Ishikawa (cell line): ENCODE measurements around the gene STXBP1.

ENCODE experiments used
- CEBPB ChIP-seq: IDR thresholded peaks from 2 replicates; pipeline ENCODE4 v1.6.1; 2012
- CREB1 ChIP-seq: IDR thresholded peaks from 2 replicates; pipeline ENCODE4 v1.6.1; 2012; ENCODE audit warnings: low read depth
- EGR1 ChIP-seq: IDR thresholded peaks from 2 replicates; pipeline ENCODE4 v1.6.1; 2012
- EP300 ChIP-seq: IDR thresholded peaks from 2 replicates; pipeline ENCODE4 v1.6.1; 2012; ENCODE audit warnings: borderline replicate concordance
- FOXM1 ChIP-seq: IDR thresholded peaks from 2 replicates; pipeline ENCODE4 v1.6.1; 2012; ENCODE audit warnings: low read depth, borderline replicate concordance
- MAX ChIP-seq: IDR thresholded peaks from 2 replicates; pipeline ENCODE4 v1.6.1; 2012
- NFIC ChIP-seq: IDR thresholded peaks from 2 replicates; pipeline ENCODE4 v1.6.1; 2012
- RAD21 ChIP-seq: IDR thresholded peaks from 2 replicates; pipeline ENCODE4 v1.6.1; 2012; ENCODE audit warnings: low read depth
- TAF1 ChIP-seq: IDR thresholded peaks from 2 replicates; pipeline ENCODE4 v1.6.1; 2012; ENCODE audit warnings: low read depth, mild to moderate bottlenecking
- TCF12 ChIP-seq: IDR thresholded peaks from 2 replicates; pipeline ENCODE4 v1.6.1; 2012; ENCODE audit warnings: low read depth
- TEAD4 ChIP-seq: IDR thresholded peaks from 2 replicates; pipeline ENCODE4 v1.6.1; 2012
- USF1 ChIP-seq: IDR thresholded peaks from 2 replicates; pipeline ENCODE4 v1.6.1; 2012
- YY1 ChIP-seq: IDR thresholded peaks from 2 replicates; pipeline ENCODE4 v1.6.1; 2012; ENCODE audit warnings: low read depth
- ZBTB7A ChIP-seq: IDR thresholded peaks from 2 replicates; pipeline ENCODE4 v1.6.1; 2012; ENCODE audit warnings: low read depth
- TF ChIP-seq, protein P1 (sequence below): IDR thresholded peaks from 2 replicates; pipeline ENCODE4 v1.6.1; 2012; ENCODE audit warnings: low read depth, mild to moderate bottlenecking

The STXBP1 gene

DNA sequence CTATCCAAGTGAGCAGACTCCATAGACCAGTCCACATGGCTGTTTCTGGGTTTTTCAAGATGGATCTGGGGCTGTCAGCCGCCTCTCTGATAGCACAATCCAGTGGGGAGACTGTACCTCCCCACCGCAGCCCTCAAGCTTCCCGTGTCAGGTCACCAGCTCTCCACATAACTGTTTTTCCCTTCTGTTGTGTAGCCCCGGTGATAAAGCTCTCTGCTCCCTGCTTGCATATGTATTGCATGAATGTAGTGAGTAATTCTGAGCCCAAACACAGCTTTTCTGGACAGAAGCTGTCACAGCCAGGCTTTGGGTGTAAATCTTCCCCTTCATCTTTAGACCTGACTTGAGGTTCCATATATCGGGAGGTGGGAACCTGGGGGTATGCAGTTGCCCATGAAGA is 71.6 kb downstream of the STXBP1 start:
- TF ChIP-seq MAX (no peak), YY1 (no peak), CREB1 (no peak), CEBPB (no peak), NFIC (no peak), TEAD4 (no peak), EP300 (no peak), TCF12 (no peak), EGR1 (no peak)

DNA sequence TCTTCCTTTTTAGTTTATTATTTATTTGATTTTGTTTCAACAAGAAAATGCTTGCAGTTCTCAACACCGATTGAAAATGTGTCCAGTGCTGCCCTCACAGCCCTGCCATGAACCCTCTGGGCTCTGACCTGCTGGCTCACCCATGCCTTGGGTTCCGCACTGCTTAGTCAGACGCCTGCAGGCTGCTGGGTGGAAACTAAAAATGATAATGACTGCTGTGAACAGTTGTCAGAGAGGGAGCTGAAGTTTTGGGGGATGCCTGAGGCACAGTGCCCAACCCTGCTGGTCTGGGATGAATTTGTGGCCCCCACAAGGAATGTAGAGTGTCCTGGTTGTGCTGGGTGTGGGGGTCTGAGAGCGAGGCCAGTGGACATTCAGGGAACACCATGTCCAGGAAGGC is 72.5 kb downstream of the STXBP1 start:
- TF ChIP-seq USF1 (no peak), ZBTB7A (no peak), FOXM1 (no peak), TCF12 (no peak), YY1 (no peak), MAX (no peak), TAF1 (no peak), TEAD4 (no peak), CREB1 (no peak), EP300 (no peak), EGR1 (no peak), RAD21 (no peak), CEBPB (no peak)
- TF ChIP-seq, protein P1, sequence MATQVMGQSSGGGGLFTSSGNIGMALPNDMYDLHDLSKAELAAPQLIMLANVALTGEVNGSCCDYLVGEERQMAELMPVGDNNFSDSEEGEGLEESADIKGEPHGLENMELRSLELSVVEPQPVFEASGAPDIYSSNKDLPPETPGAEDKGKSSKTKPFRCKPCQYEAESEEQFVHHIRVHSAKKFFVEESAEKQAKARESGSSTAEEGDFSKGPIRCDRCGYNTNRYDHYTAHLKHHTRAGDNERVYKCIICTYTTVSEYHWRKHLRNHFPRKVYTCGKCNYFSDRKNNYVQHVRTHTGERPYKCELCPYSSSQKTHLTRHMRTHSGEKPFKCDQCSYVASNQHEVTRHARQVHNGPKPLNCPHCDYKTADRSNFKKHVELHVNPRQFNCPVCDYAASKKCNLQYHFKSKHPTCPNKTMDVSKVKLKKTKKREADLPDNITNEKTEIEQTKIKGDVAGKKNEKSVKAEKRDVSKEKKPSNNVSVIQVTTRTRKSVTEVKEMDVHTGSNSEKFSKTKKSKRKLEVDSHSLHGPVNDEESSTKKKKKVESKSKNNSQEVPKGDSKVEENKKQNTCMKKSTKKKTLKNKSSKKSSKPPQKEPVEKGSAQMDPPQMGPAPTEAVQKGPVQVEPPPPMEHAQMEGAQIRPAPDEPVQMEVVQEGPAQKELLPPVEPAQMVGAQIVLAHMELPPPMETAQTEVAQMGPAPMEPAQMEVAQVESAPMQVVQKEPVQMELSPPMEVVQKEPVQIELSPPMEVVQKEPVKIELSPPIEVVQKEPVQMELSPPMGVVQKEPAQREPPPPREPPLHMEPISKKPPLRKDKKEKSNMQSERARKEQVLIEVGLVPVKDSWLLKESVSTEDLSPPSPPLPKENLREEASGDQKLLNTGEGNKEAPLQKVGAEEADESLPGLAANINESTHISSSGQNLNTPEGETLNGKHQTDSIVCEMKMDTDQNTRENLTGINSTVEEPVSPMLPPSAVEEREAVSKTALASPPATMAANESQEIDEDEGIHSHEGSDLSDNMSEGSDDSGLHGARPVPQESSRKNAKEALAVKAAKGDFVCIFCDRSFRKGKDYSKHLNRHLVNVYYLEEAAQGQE, result no peak

GRCh38 chr9:127686461-127687393 is 74.7 kb downstream of the STXBP1 start:
- no peak for TF ChIP-seq YY1
- no peak for TF ChIP-seq RAD21
- TF ChIP-seq NFIC, result no peak
- no peak for TF ChIP-seq TEAD4
- TF ChIP-seq TCF12, result no peak
- TF ChIP-seq TAF1, result no peak
- no peak for TF ChIP-seq USF1
- no peak for TF ChIP-seq CEBPB
- no peak for TF ChIP-seq FOXM1
- TF ChIP-seq EP300, result no peak
- TF ChIP-seq, protein P1, result no peak
- TF ChIP-seq ZBTB7A, result no peak

DNA sequence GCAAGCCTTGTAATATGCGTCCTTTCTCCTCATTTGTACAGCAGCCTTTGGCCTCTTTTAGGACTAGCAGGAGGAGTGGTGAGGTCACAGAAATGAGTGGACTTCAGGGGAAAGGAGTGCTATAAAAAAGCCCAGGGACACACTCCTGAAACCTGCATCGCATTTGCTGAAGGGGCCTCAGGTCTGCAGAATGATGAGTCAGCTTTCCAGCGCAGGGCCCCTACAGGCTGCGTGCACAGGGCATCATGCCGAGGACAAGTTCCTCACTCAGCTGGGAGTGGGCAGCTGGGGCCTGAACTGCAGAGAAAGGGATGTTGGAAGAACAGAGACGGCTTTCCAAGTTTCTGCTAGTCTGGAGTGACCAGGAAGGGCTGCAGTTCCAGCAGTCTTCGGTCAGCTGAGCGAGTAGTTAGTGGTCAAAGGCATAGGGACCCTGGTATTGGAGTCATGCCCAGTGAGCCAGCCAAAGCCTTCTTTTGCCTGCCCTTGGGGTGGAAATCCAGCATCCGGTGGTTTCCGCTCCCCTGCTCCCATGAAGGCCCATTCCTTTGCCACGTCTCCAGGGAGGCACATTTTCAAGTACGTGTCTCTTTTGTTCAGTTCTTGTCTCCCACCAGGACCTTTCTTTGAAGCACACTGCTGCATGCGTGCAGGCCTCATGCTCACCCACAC is 77.4 kb downstream of the STXBP1 start:
- no peak for TF ChIP-seq YY1
- no peak for TF ChIP-seq CREB1
- no peak for TF ChIP-seq RAD21
- no peak for TF ChIP-seq EGR1
- no peak for TF ChIP-seq TCF12
- no peak for TF ChIP-seq EP300
- TF ChIP-seq MAX, result no peak
- TF ChIP-seq USF1, result no peak
- no peak for TF ChIP-seq ZBTB7A
- no peak for TF ChIP-seq FOXM1
- TF ChIP-seq, protein P1, result no peak
- no peak for TF ChIP-seq TAF1
- TF ChIP-seq TEAD4, result no peak
- TF ChIP-seq NFIC, result no peak
- TF ChIP-seq CEBPB, result no peak
